A549 (cell line): ENCODE data around the gene NCF2. TPM values are rescaled to one million over a fixed set of nuclear protein-coding genes. Genes with fewer than 3 reads are reported as not detected.
A peak's percentile ranks its signal among the peaks of the same experiment; 100 is the strongest.

ENCODE experiments used
- ATAC-seq, 2 experiments: fragments of 200-7000 bp in 1 of 2; fragments of >200 bp in 1 of 2; cut with Nextera tagmentation in 1 of 2; cut with Tn5 transposase in 1 of 2; 3 replicates each; pipeline versions ENCODE4 v1.8.0 to v1.9.1; 2018 to 2020; ENCODE audit warnings: mild to moderate bottlenecking in 1 of 2, moderate library complexity in 1 of 2
- CTCF ChIA-PET: fragments of 300-600 bp; sonication (Branson Sonifier 250); formaldehyde crosslinking; extraction: SDS; loops from one replicate; lab custom pipeline; 2021; ENCODE audit warnings: antibody characterized with exemption, inconsistent platforms; lab: Yijun Ruan, JAX
- POLR2A ChIA-PET: fragments of 350-600 bp; formaldehyde crosslinking; extraction: SDS; loops from one replicate; lab custom pipeline; 2021; ENCODE audit warnings: antibody characterized with exemption, inconsistent platforms; lab: Yijun Ruan, JAX
- DNase-seq, 2 experiments: peaks; one replicate each; pipeline versions ENCODE4 v3.0.0 to v3.0.0-alpha.2; 2011 to 2016; ENCODE audit warnings: low read depth in 1 of 2, low spot score in 1 of 2
- FAIRE-seq: peaks from 2 replicates; lab custom pipeline; 2011; peaks lifted over from hg19 to GRCh38; lab: Jason Lieb, UNC
- H3K27ac ChIP-seq, 2 experiments: fragments of >200 bp; sonication (Bioruptor Twin); formaldehyde crosslinking; 3 replicates each; pipeline ENCODE4 v1.5.1; 2016 to 2017
- H3K4me1 ChIP-seq: fragments of >200 bp; sonication (Bioruptor Twin); formaldehyde crosslinking; 3 replicates; pipeline ENCODE4 v1.6.1; 2016
- H3K4me2 ChIP-seq: fragments of >200 bp; sonication (Bioruptor Twin); formaldehyde crosslinking; 3 replicates; pipeline ENCODE4 v1.6.1; 2016
- H3K4me3 ChIP-seq: fragments of >200 bp; sonication (Bioruptor Twin); formaldehyde crosslinking; 3 replicates; pipeline ENCODE4 v1.5.1; 2016
- H3K9me3 ChIP-seq: fragments of >200 bp; sonication (Bioruptor Twin); formaldehyde crosslinking; 3 replicates; pipeline ENCODE4 v1.6.1; 2016
- CEBPB ChIP-seq, 2 experiments: fragments of >200 bp in 1 of 2; sonication (Bioruptor Twin) in 1 of 2; formaldehyde crosslinking in 1 of 2; IDR thresholded peaks; 2 replicates each; pipeline ENCODE4 v1.6.1; 2012 to 2016
- CHD2 ChIP-seq: fragments of 150-350 bp; IDR thresholded peaks from 2 replicates; pipeline ENCODE4 v1.6.1; 2014; ENCODE audit warnings: low read length; ENCODE audit not compliant: partially characterized antibody
- CHD4 ChIP-seq: fragments of 200-600 bp; sonication (generic); IDR thresholded peaks from 2 replicates; pipeline ENCODE4 v1.6.1; 2016; ENCODE audit warnings: antibody characterized with exemption, mild to moderate bottlenecking, borderline replicate concordance
- EP300 ChIP-seq, 2 experiments: fragments of >200 bp; sonication (Bioruptor Twin); formaldehyde crosslinking; IDR thresholded peaks; 2 replicates in 1 of 2; 3 replicates in 1 of 2; pipeline ENCODE4 v1.6.1; 2016 to 2017
- FOSB ChIP-seq: fragments of 250-450 bp; sonication (Bioruptor Pico); IDR thresholded peaks from 2 replicates; pipeline ENCODE4 v1.5.0; 2020; ENCODE audit warnings: mild to moderate bottlenecking, moderate library complexity
- FOSL2 ChIP-seq, 2 experiments: fragments of 450-650 bp in 1 of 2; fragments of >200 bp in 1 of 2; sonication (Bioruptor Twin) in 1 of 2; formaldehyde crosslinking; IDR thresholded peaks; 2 replicates each; pipeline versions ENCODE4 v1.5.0 to v1.6.1; 2016 to 2020; ENCODE audit warnings: mild to moderate bottlenecking in 1 of 2, moderate library complexity in 1 of 2
- GATA3 ChIP-seq: IDR thresholded peaks from 2 replicates; pipeline ENCODE4 v1.6.1; 2012; ENCODE audit warnings: borderline replicate concordance
- HOXA7 ChIP-seq: fragments of 250-450 bp; sonication (Bioruptor Pico); IDR thresholded peaks from 2 replicates; pipeline ENCODE4 v1.5.0; 2020; ENCODE audit warnings: mild to moderate bottlenecking, moderate library complexity
- HOXB13 ChIP-seq: fragments of 250-450 bp; sonication (Bioruptor Pico); IDR thresholded peaks from 2 replicates; pipeline ENCODE4 v1.5.0; 2020; ENCODE audit warnings: low read depth, mild to moderate bottlenecking, moderate library complexity
- JUN ChIP-seq, 2 experiments: fragments of >200 bp; sonication (Bioruptor Twin); formaldehyde crosslinking; IDR thresholded peaks; 2 replicates in 1 of 2; 3 replicates in 1 of 2; pipeline ENCODE4 v1.6.1; 2016 to 2017
- KDM1A ChIP-seq: fragments of 200-600 bp; sonication (generic); IDR thresholded peaks from 2 replicates; pipeline ENCODE4 v1.6.1; 2016; ENCODE audit warnings: low read depth, mild to moderate bottlenecking
- KDM5A ChIP-seq: fragments of 200-600 bp; sonication (generic); IDR thresholded peaks from 2 replicates; pipeline ENCODE4 v1.6.1; 2016; ENCODE audit warnings: antibody characterized with exemption, mild to moderate bottlenecking
- MAFK ChIP-seq: fragments of 450-650 bp; IDR thresholded peaks from 2 replicates; pipeline ENCODE4 v1.6.1; 2014; ENCODE audit not compliant: partially characterized antibody
- NPAS2 ChIP-seq: fragments of 250-450 bp; sonication (Bioruptor Pico); IDR thresholded peaks from 2 replicates; pipeline ENCODE4 v1.8.0; 2022; ENCODE audit warnings: mild to moderate bottlenecking, moderate library complexity, borderline replicate concordance
- NR3C1 ChIP-seq: fragments of >200 bp; sonication (Bioruptor Twin); formaldehyde crosslinking; IDR thresholded peaks from 3 replicates; pipeline ENCODE4 v1.6.1; 2017
- PHF8 ChIP-seq: fragments of 200-600 bp; sonication (generic); IDR thresholded peaks from 2 replicates; pipeline ENCODE4 v1.6.1; 2016; ENCODE audit warnings: low read depth, mild to moderate bottlenecking, antibody characterized with exemption, moderate library complexity, borderline replicate concordance
- POLR2A ChIP-seq: IDR thresholded peaks from 2 replicates; pipeline ENCODE4 v1.6.1; 2012; ENCODE audit warnings: mild to moderate bottlenecking, low read length
- POLR2AphosphoS2 ChIP-seq: conservative IDR thresholded peaks from 2 replicates; pipeline ENCODE4 v1.6.1; 2012; ENCODE audit warnings: low read length, improper control_type of control experiment, inconsistent platforms
- RFX5 ChIP-seq: fragments of 450-650 bp; IDR thresholded peaks from 2 replicates; pipeline ENCODE4 v1.7.1; 2014; ENCODE audit warnings: antibody characterized with exemption, mild to moderate bottlenecking, moderate library complexity
- RNF2 ChIP-seq: fragments of 200-600 bp; sonication (generic); IDR thresholded peaks from 2 replicates; pipeline ENCODE4 v1.6.1; 2016; ENCODE audit warnings: low read depth, mild to moderate bottlenecking, antibody characterized with exemption, moderate library complexity, borderline replicate concordance
- TFCP2L1 ChIP-seq: fragments of 250-450 bp; sonication (Bioruptor Pico); IDR thresholded peaks from 2 replicates; pipeline ENCODE4 v1.5.0; 2021; ENCODE audit warnings: mild to moderate bottlenecking
- ZFP36 ChIP-seq: fragments of 450-650 bp; IDR thresholded peaks from 2 replicates; pipeline ENCODE4 v1.6.1; 2014; ENCODE audit warnings: borderline replicate concordance; ENCODE audit not compliant: partially characterized antibody
- ZNF302 ChIP-seq: fragments of 250-450 bp; sonication (Bioruptor Pico); IDR thresholded peaks from 2 replicates; pipeline ENCODE4 v1.9.0; 2021; ENCODE audit warnings: inconsistent platforms, mild to moderate bottlenecking, moderate library complexity
- ZSCAN20 ChIP-seq: fragments of 250-450 bp; sonication (Bioruptor Pico); IDR thresholded peaks from 2 replicates; pipeline ENCODE4 v1.8.0; 2022; ENCODE audit warnings: mild to moderate bottlenecking, moderate library complexity
- WGBS: methylation state at CpG from one replicate; pipeline ENCODE4 v1.1.6; 2017; ENCODE audit errors: missing lambda C conversion rate; 5-methylcytosine and 5-hydroxymethylcytosine counted together
- polyA plus RNA-seq, 4 experiments: library from polyadenylated mRNA; depleted of rRNA in 3 of 4; stranded (reverse); fragments of >200 nt; fragmentation: RNase III in 1 of 4; extraction: RNeasy Plus Mini Kit Qiagen cat#74134 plus additional on column Dnase treatment in 1 of 4; gene quantifications; 2 replicates in 3 of 4; 3 replicates in 1 of 4; pipeline ENCODE4 v1.2.3, GENCODE V29; 2011 to 2017
- TF ChIP-seq, protein P1 (sequence below): fragments of >200 bp; sonication (Bioruptor Twin); formaldehyde crosslinking; IDR thresholded peaks from 2 replicates; pipeline ENCODE4 v1.6.1; 2016
- TF ChIP-seq, protein P2 (sequence below): IDR thresholded peaks from 2 replicates; pipeline ENCODE4 v1.6.1; 2012; ENCODE audit warnings: low read depth, borderline replicate concordance
- TF ChIP-seq, protein P3 (sequence below): fragments of 450-650 bp; IDR thresholded peaks from 2 replicates; pipeline ENCODE4 v1.6.1; 2014; ENCODE audit warnings: antibody characterized with exemption
- TF ChIP-seq, protein P4 (sequence below): IDR thresholded peaks from 2 replicates; pipeline ENCODE4 v1.6.1; 2012
- TF ChIP-seq, protein P5 (sequence below): IDR thresholded peaks from 2 replicates; pipeline ENCODE4 v1.6.1; 2012
- TF ChIP-seq, protein P6 (sequence below): fragments of >200 bp; sonication (Bioruptor Twin); formaldehyde crosslinking; IDR thresholded peaks from 3 replicates; pipeline ENCODE4 v1.5.1; 2016
- TF ChIP-seq, protein P7 (sequence below): fragments of >200 bp; sonication (Bioruptor Twin); formaldehyde crosslinking; IDR thresholded peaks from 3 replicates; pipeline ENCODE4 v1.6.1; 2016

Gene NCF2
- polyA plus RNA-seq, 2 of the 4 experiments (the other 2 are of a cell fraction): 4.5 to 4.6 TPM

DNA sequence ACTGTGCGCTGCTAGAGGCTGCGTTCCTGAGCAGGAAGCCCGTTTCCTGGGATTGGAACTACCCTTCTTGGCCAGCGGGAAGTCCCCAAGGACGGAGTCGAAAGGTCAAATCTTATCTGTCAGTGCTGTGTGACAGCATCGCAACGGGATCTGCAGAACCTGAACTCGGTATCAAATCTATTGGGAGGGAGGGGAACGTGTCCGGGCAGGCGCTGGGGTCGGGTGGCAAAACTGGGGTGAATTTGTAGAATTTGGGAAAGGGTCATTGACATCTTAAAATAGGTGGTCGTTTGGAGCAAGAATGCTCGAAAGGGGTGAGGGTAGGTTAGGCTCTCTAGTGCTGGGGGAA lies 46.0 kb upstream of the NCF2 start:
- Histone ChIP-seq H3K27ac (peak overlapping the region in 1 of 2 experiments; percentile 54; a peak in 2 of 6 replicates), H3K9me3 (no peaks in the 10 kb centered on the region), H3K4me2 (peak overlapping the region; percentile 97), H3K4me1 (peaks cover 21% of the 10 kb centered on the region), H3K4me3 (peak overlapping the region; percentile 96)
- TF ChIP-seq TFCP2L1 (CRISPR knock-in tag) (no peak), POLR2AphosphoS2 (no peak), GATA3 (no peak), HOXA7 (CRISPR knock-in tag) (no peak), NR3C1 (no peak), NPAS2 (CRISPR knock-in tag) (no peak), MAFK (no peak), CHD2 (no peak), CHD4 (no peak), JUN (IDR thresholded peaks at IDR 0.05) (no peak), HOXB13 (CRISPR knock-in tag) (no peak), ZSCAN20 (CRISPR knock-in tag) (no peak), POLR2A (no peak), CEBPB (IDR thresholded peaks at IDR 0.05) (no peak), KDM1A (no peak)
- TF ChIP-seq, protein P1, sequence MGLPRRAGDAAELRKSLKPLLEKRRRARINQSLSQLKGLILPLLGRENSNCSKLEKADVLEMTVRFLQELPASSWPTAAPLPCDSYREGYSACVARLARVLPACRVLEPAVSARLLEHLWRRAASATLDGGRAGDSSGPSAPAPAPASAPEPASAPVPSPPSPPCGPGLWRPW: no peak
- 2% methylated on average over 15 of the region's 15 CpGs for WGBS
- CTCF ChIA-PET: no interaction called here
- FAIRE-seq (no peak), DNase-seq (no peak), ATAC-seq (no peak; a peak in 1 of 6 replicates)
- POLR2A ChIA-PET: interaction anchor here (0.6 to 0.7 kb wide), 3 partner anchors 11 to 674 kb away, joined by 3 to 4 read pairs (median 4); partner anchors contain the start of gene SMG7

DNA sequence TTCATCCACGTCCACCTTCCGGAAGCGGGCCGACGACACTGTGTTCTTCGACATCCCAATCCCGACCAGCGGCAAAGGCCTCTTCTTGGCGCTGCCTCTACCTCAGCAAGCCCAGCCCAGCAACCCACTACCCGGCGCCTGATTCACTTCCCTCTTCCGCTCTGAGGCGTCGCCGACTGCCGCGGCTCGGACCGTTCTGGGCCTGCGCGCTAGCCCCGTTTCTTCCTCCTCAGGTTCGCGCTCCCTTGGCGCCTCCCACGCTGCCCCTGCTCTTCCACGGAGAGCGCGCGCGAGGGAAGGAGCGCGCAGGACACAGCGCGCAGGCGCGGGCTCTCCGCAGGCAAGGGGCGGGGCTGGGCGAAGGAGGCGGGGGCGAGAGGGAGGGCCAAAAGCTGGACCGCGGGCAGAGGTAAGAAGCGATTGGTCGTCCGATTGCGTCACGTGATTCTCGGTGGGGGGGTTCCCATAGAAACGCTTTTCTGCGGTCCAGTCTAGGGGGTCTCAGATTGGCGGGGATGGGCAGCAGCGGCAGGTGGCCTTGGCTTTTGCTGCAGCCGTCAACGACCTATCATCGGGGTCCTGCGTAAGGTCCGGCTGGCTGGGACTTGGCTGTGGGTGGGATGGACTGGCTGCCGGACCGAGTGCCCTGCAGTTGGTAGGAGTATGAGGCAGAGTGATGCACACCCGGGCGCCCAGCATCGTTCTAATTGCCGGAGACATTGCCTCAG lies 45.5 kb upstream of the NCF2 start, which contains the start of gene ARPC5:
Gene ARPC5, minus strand, starts transcription at position 178 of the 728 bp plus-strand sequence. Its CDS starts 124 bp downstream, at position 54.
- peak within 1 kb of the TSS; percentile 97 for H3K4me2 ChIP-seq
- H3K4me3 ChIP-seq: peak within 1 kb of the TSS; percentile 96
- no peaks in the 10 kb centered on the region for H3K9me3 ChIP-seq
- CTCF ChIA-PET: interaction anchor here (1.7 kb wide), 1 partner anchor 67 kb away, joined by 4 read pairs; no protein-coding TSS in a partner anchor
- H3K27ac ChIP-seq: peak within 1 kb of the TSS; percentile 98
- WGBS: under 1% methylated on average over 25 of the region's 65 CpGs
- POLR2A ChIA-PET: interaction anchor here (0.6 to 0.7 kb wide), 4 partner anchors 11 to 673 kb away, joined by 3 to 4 read pairs (median 4); partner anchors contain the start of gene SMG7
- ATAC-seq (peak; percentile 90 to 95), FAIRE-seq (no peak), DNase-seq (peak; percentile 87 to 98)
- peaks cover 27% of the 10 kb centered on the region for H3K4me1 ChIP-seq
- TF ChIP-seq ZFP36 (no peak), POLR2A (peak; percentile 88), EP300 (IDR thresholded peaks at IDR 0.05) (no peak), JUN (IDR thresholded peaks at IDR 0.05) (peak in 1 of 2 experiments; percentile 77; a peak in 3 of 5 replicates), RFX5 (peak; percentile 15; the same call in 1 of the 2 replicates), RNF2 (no peak), KDM1A (peak; percentile 72; the same call in 1 of the 2 replicates), POLR2AphosphoS2 (no peak), ZNF302 (no peak), FOSB (no peak), KDM5A (peak; percentile 48; the same call in 1 of the 2 replicates), FOSL2 (IDR thresholded peaks at IDR 0.05) (no peak), FOSL2 (CRISPR knock-in tag; IDR thresholded peaks at IDR 0.05) (0 out of 2 replicates have a peak, but pooled peaks have one; percentile 9), PHF8 (peak; percentile 74; the same call in 1 of the 2 replicates)
- TF ChIP-seq, protein P2, sequence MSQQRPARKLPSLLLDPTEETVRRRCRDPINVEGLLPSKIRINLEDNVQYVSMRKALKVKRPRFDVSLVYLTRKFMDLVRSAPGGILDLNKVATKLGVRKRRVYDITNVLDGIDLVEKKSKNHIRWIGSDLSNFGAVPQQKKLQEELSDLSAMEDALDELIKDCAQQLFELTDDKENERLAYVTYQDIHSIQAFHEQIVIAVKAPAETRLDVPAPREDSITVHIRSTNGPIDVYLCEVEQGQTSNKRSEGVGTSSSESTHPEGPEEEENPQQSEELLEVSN: peak; percentile 67
- TF ChIP-seq, protein P3, sequence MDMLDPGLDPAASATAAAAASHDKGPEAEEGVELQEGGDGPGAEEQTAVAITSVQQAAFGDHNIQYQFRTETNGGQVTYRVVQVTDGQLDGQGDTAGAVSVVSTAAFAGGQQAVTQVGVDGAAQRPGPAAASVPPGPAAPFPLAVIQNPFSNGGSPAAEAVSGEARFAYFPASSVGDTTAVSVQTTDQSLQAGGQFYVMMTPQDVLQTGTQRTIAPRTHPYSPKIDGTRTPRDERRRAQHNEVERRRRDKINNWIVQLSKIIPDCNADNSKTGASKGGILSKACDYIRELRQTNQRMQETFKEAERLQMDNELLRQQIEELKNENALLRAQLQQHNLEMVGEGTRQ: peak; percentile 95
- TF ChIP-seq, protein P4, sequence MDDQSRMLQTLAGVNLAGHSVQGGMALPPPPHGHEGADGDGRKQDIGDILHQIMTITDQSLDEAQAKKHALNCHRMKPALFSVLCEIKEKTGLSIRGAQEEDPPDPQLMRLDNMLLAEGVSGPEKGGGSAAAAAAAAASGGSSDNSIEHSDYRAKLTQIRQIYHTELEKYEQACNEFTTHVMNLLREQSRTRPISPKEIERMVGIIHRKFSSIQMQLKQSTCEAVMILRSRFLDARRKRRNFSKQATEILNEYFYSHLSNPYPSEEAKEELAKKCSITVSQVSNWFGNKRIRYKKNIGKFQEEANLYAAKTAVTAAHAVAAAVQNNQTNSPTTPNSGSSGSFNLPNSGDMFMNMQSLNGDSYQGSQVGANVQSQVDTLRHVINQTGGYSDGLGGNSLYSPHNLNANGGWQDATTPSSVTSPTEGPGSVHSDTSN: 0 out of 2 replicates have a peak, but pooled peaks have one; percentile 38
- TF ChIP-seq, protein P5, sequence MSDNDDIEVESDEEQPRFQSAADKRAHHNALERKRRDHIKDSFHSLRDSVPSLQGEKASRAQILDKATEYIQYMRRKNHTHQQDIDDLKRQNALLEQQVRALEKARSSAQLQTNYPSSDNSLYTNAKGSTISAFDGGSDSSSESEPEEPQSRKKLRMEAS: peak; percentile 76
- TF ChIP-seq, protein P6, sequence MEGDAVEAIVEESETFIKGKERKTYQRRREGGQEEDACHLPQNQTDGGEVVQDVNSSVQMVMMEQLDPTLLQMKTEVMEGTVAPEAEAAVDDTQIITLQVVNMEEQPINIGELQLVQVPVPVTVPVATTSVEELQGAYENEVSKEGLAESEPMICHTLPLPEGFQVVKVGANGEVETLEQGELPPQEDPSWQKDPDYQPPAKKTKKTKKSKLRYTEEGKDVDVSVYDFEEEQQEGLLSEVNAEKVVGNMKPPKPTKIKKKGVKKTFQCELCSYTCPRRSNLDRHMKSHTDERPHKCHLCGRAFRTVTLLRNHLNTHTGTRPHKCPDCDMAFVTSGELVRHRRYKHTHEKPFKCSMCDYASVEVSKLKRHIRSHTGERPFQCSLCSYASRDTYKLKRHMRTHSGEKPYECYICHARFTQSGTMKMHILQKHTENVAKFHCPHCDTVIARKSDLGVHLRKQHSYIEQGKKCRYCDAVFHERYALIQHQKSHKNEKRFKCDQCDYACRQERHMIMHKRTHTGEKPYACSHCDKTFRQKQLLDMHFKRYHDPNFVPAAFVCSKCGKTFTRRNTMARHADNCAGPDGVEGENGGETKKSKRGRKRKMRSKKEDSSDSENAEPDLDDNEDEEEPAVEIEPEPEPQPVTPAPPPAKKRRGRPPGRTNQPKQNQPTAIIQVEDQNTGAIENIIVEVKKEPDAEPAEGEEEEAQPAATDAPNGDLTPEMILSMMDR: no peak
- TF ChIP-seq, protein P7, sequence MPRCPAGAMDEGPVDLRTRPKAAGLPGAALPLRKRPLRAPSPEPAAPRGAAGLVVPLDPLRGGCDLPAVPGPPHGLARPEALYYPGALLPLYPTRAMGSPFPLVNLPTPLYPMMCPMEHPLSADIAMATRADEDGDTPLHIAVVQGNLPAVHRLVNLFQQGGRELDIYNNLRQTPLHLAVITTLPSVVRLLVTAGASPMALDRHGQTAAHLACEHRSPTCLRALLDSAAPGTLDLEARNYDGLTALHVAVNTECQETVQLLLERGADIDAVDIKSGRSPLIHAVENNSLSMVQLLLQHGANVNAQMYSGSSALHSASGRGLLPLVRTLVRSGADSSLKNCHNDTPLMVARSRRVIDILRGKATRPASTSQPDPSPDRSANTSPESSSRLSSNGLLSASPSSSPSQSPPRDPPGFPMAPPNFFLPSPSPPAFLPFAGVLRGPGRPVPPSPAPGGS: peak; percentile 59; the same call in 1 of the 3 replicates
